IMR-90 (cell line): ENCODE measurements around the gene NFIA. TPM values are rescaled to one million over a fixed set of nuclear protein-coding genes. Genes with fewer than 3 reads are reported as not detected.

Source experiments
- ATAC-seq: fragments of 200-7000 bp; cut with Tn5 transposase; 2 replicates; pipeline ENCODE4 v1.9.1; 2020; ENCODE audit warnings: low read depth, mild to moderate bottlenecking, moderate library complexity
- BruUV-seq: library from RNA; stranded (reverse); fragments of 400-500 nt; replicated peaks from 2 replicates; lab custom pipeline; 2021; lab: Mats Ljungman, UMichigan
- CTCF ChIA-PET: fragments of 300-600 bp; formaldehyde crosslinking; extraction: SDS; loops from one replicate; lab custom pipeline; 2021; ENCODE audit warnings: antibody characterized with exemption; lab: Yijun Ruan, JAX
- POLR2A ChIA-PET: fragments of 300-600 bp; sonication (Branson Sonifier 250); formaldehyde crosslinking; loops from one replicate; lab custom pipeline; 2022; ENCODE audit warnings: antibody characterized with exemption; ENCODE audit not compliant: unreplicated experiment; lab: Charles Lee
- DNase-seq: peaks from one replicate; pipeline ENCODE4 v3.0.0; 2013
- H2AFZ ChIP-seq: replicated peaks from 2 replicates; pipeline ENCODE3; 2013; ENCODE audit warnings: low read length, mild to moderate bottlenecking; ENCODE audit not compliant: poor library complexity
- H2AK5ac ChIP-seq: 2 replicates; pipeline ENCODE4 v1.6.1; 2013; ENCODE audit warnings: low read depth, low read length, inconsistent platforms
- H2AK9ac ChIP-seq: replicated peaks from 2 replicates; pipeline ENCODE3; 2013; ENCODE audit warnings: mild to moderate bottlenecking, low read depth, low read length, moderate library complexity; ENCODE audit not compliant: poor library complexity
- H2BK120ac ChIP-seq: 2 replicates; pipeline ENCODE4 v1.6.1; 2013; ENCODE audit warnings: low read depth, low read length, inconsistent platforms
- H2BK15ac ChIP-seq: 3 replicates; pipeline ENCODE4 v1.6.1; 2013; ENCODE audit warnings: low read depth, low read length, inconsistent platforms
- H2BK20ac ChIP-seq: 2 replicates; pipeline ENCODE4 v1.6.1; 2013; ENCODE audit warnings: low read depth, mild to moderate bottlenecking, inconsistent platforms, low read length, moderate library complexity
- H2BK5ac ChIP-seq: 2 replicates; pipeline ENCODE4 v1.6.1; 2013; ENCODE audit warnings: mild to moderate bottlenecking, low read depth, low read length, inconsistent platforms; ENCODE audit not compliant: poor library complexity, severe bottlenecking
- H3K14ac ChIP-seq: replicated peaks from 2 replicates; pipeline ENCODE4 v1.6.1; 2013; ENCODE audit warnings: low read depth, low read length, inconsistent platforms
- H3K18ac ChIP-seq: 2 replicates; pipeline ENCODE4 v1.6.1; 2013; ENCODE audit warnings: low read depth, low read length, control low read depth
- H3K23ac ChIP-seq: 2 replicates; pipeline ENCODE4 v1.6.1; 2013; ENCODE audit warnings: low read depth, low read length, inconsistent platforms
- H3K27ac ChIP-seq: 2 replicates; pipeline ENCODE4 v1.5.1; 2013; ENCODE audit warnings: mild to moderate bottlenecking, control low read depth, low read length; ENCODE audit not compliant: insufficient read depth
- H3K27me3 ChIP-seq: 2 replicates; pipeline ENCODE4 v1.6.1; 2013; ENCODE audit warnings: low read length; ENCODE audit not compliant: control insufficient read depth, insufficient read depth
- H3K36me3 ChIP-seq: 2 replicates; pipeline ENCODE4 v1.6.1; 2013; ENCODE audit warnings: low read length, mixed read lengths; ENCODE audit not compliant: control insufficient read depth, insufficient read depth
- H3K4ac ChIP-seq: 2 replicates; pipeline ENCODE4 v1.6.1; 2013; ENCODE audit warnings: low read depth, low read length, inconsistent platforms
- H3K4me1 ChIP-seq: 2 replicates; pipeline ENCODE4 v1.6.1; 2013; ENCODE audit warnings: low read length, mixed read lengths; ENCODE audit not compliant: control insufficient read depth, insufficient read depth
- H3K4me2 ChIP-seq: 2 replicates; pipeline ENCODE4 v1.6.1; 2013; ENCODE audit warnings: low read depth, mild to moderate bottlenecking, control low read depth, low read length, moderate library complexity
- H3K4me3 ChIP-seq: 2 replicates; pipeline ENCODE4 v1.5.1; 2013; ENCODE audit warnings: low read depth, mild to moderate bottlenecking, control low read depth, low read length, moderate library complexity; ENCODE audit not compliant: insufficient read depth
- H3K56ac ChIP-seq: 2 replicates; pipeline ENCODE4 v1.6.1; 2013; ENCODE audit warnings: low read length, inconsistent platforms; ENCODE audit not compliant: insufficient read depth; ENCODE audit errors: extremely low read depth
- H3K79me1 ChIP-seq, 2 experiments: 2 replicates each; pipeline ENCODE4 v1.6.1; 2013; ENCODE audit warnings: low read length in 2 of 2, inconsistent platforms in 1 of 2, low read depth in 1 of 2
- H3K9ac ChIP-seq: 2 replicates; pipeline ENCODE4 v1.6.1; 2013; ENCODE audit warnings: low read depth, low read length, control low read depth
- H3K9me1 ChIP-seq: 2 replicates; pipeline ENCODE4 v1.6.1; 2013; ENCODE audit warnings: low read length, inconsistent platforms; ENCODE audit not compliant: insufficient read depth
- H3K9me3 ChIP-seq: 2 replicates; pipeline ENCODE4 v1.6.1; 2013; ENCODE audit warnings: low read length; ENCODE audit not compliant: control insufficient read depth, insufficient read depth
- H4K20me1 ChIP-seq: 2 replicates; pipeline ENCODE4 v1.6.1; 2013; ENCODE audit warnings: low read length, inconsistent platforms; ENCODE audit not compliant: insufficient read depth
- H4K5ac ChIP-seq: 2 replicates; pipeline ENCODE4 v1.6.1; 2013; ENCODE audit warnings: mild to moderate bottlenecking, low read depth, low read length, control low read depth
- H4K8ac ChIP-seq, 2 experiments: 2 replicates each; pipeline ENCODE4 v1.6.1; 2013; ENCODE audit warnings: low read depth in 2 of 2, low read length in 2 of 2, control low read depth in 1 of 2, inconsistent platforms in 1 of 2
- H4K91ac ChIP-seq: 2 replicates; pipeline ENCODE4 v1.6.1; 2013; ENCODE audit warnings: low read depth, low read length, inconsistent platforms; ENCODE audit not compliant: insufficient read depth
- POLR2A ChIP-seq: IDR thresholded peaks from 2 replicates; pipeline ENCODE4 v1.6.1; 2012; ENCODE audit warnings: mild to moderate bottlenecking, low read depth, low read length
- WGBS, 2 experiments: methylation state at CpG; one replicate each; pipeline versions ENCODE4 v1.1.5 to v1.1.7; 2013; ENCODE audit warnings: missing lambda C conversion rate in 2 of 2; ENCODE audit not compliant: insufficient read length in 1 of 2; ENCODE audit errors: extremely low coverage in 2 of 2; 5-methylcytosine and 5-hydroxymethylcytosine counted together
- dilution Hi-C: fragments of 300-500 bp; cut with HindIII; formaldehyde crosslinking; loops from one replicate; pipeline ENCODE4 v1.14.3; 2018; ENCODE audit warnings: low sequenced_read_pairs; ENCODE audit not compliant: unreplicated experiment
- in situ Hi-C: fragments of 300-500 bp; cut with MboI; formaldehyde crosslinking; loops from 3 replicates; pipeline ENCODE4 v1.14.3; 2019; ENCODE audit warnings: low sequenced_read_pairs, inconsistent platforms, mixed read lengths
- intact Hi-C: fragments of 100-400 bp; cut with micrococcal nuclease; formaldehyde crosslinking; loops from 2 replicates; pipeline ENCODE4 v1.10.0; 2022
- polyA plus RNA-seq, 3 experiments: library from polyadenylated mRNA; depleted of rRNA; stranded (reverse); fragments of >200 nt; gene quantifications; 2 replicates each; pipeline ENCODE4 v1.2.3, GENCODE V29; 2012; ENCODE audit warnings: low replicate concordance in 1 of 3
- total RNA-seq: library from RNA; depleted of rRNA; stranded (reverse); fragments of >200 nt; gene quantifications from 2 replicates; pipeline ENCODE4 v1.2.3, GENCODE V29; 2012

The NFIA gene
- total and polyA plus RNA-seq, 2 of the 4 experiments (the other 2 are of a cell fraction) = 1.6 to 2.2 TPM

DNA sequence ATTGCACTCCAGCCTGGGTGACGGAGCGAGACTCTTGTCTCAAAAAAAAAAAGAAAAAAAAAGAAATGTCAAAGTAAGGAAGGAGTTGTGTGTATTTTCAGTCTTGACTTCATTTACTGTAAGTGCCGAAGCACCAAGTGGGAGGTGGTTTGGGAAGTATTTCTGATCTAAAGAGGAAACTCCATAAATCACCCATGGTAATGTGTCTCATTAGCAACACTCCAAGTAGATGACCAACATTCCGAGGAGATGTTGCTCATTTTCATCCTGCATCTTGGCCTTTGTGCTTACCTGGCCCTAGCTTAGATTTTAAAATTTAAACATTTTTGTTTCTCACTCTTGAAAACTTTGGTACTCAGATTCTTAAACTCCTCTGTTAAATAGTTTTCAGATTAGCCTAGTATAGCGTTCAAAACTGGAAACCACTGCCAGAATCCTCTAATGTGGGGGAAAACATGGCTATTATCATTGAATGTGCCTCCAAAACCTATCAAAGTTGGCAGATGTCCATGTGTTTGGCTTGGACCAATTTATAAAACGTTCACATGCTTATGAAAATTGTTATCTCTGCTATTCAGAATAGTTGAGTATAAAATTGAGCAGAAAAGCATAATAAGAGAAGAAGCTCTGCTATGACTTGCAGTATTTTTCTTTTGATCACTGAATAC, 110.4 kb downstream of the NFIA start:
- Histone ChIP-seq H2AFZ (no peak overlapping the region), H3K79me1 (no peaks in the 10 kb centered on the region), H3K9ac (no peak overlapping the region), H3K56ac (no peak overlapping the region), H2BK5ac (no peak overlapping the region), H3K27me3 (no peaks in the 10 kb centered on the region; the same call in 1 of the 2 replicates), H2BK15ac (no peak overlapping the region), H2AK9ac (no peak overlapping the region), H3K4ac (no peak overlapping the region), H3K9me3 (no peaks in the 10 kb centered on the region), H4K8ac (no peak overlapping the region), H4K5ac (no peak overlapping the region), H3K18ac (no peak overlapping the region), H3K9me1 (no peaks in the 10 kb centered on the region), H3K14ac (no peak overlapping the region), H3K36me3 (no peaks in the 10 kb centered on the region), H3K4me3 (no peak overlapping the region), H4K20me1 (no peaks in the 10 kb centered on the region), H3K27ac (no peak overlapping the region), H4K91ac (no peak overlapping the region), H2AK5ac (no peak overlapping the region), H3K4me1 (no peaks in the 10 kb centered on the region), H2BK120ac (no peak overlapping the region), H2BK20ac (no peak overlapping the region), H3K4me2 (no peak overlapping the region), H3K23ac (no peak overlapping the region)
- CTCF ChIA-PET = interaction anchor here (0.8 kb wide), 1 partner anchor 11 kb away, joined by 4 read pairs; no protein-coding TSS in a partner anchor
- WGBS, 2 experiments = no CpG with 5 or more reads among the region's 6 CpGs
- dilution Hi-C loops (no loop called here), in situ Hi-C loops (no loop called here), intact Hi-C loops (no loop called here)
- BruUV-seq = no TSS peak
- no peak for TF ChIP-seq POLR2A
- POLR2A ChIA-PET = no interaction called here
- no peak for DNase-seq
- ATAC-seq = no peak
